Nephron progenitor cell (in vitro differentiated cells): ENCODE data around the gene SP6.

Experiments
- DNase-seq: peaks from one replicate; pipeline ENCODE4 v3.0.0; 2021
- H3K27ac Mint-ChIP-seq: 2 replicates; pipeline ENCODE4 v1.8.0; 2021; ENCODE audit warnings: mild to moderate bottlenecking, moderate library complexity, mixed read lengths
- H3K27me3 Mint-ChIP-seq: 2 replicates; pipeline ENCODE4 v1.8.0; 2021; ENCODE audit warnings: mild to moderate bottlenecking, low read depth, mixed read lengths; ENCODE audit not compliant: poor library complexity
- H3K36me3 Mint-ChIP-seq: 2 replicates; pipeline ENCODE4 v1.8.0; 2021; ENCODE audit warnings: low read depth, mixed read lengths
- H3K4me1 Mint-ChIP-seq: 2 replicates; pipeline ENCODE4 v1.8.0; 2021; ENCODE audit warnings: mixed read lengths
- H3K4me3 Mint-ChIP-seq: 2 replicates; pipeline ENCODE4 v1.8.0; 2021; ENCODE audit warnings: mild to moderate bottlenecking, moderate library complexity, mixed read lengths
- H3K9me3 Mint-ChIP-seq: 2 replicates; pipeline ENCODE4 v1.8.0; 2021; ENCODE audit warnings: mild to moderate bottlenecking, moderate library complexity, mixed read lengths
- TF ChIP-seq, protein P1 (sequence below): fragments of 200-600 bp; sonication (generic); IDR thresholded peaks from 2 replicates; pipeline ENCODE4 v1.5.0; 2021; ENCODE audit warnings: antibody characterized with exemption

The SP6 gene

DNA sequence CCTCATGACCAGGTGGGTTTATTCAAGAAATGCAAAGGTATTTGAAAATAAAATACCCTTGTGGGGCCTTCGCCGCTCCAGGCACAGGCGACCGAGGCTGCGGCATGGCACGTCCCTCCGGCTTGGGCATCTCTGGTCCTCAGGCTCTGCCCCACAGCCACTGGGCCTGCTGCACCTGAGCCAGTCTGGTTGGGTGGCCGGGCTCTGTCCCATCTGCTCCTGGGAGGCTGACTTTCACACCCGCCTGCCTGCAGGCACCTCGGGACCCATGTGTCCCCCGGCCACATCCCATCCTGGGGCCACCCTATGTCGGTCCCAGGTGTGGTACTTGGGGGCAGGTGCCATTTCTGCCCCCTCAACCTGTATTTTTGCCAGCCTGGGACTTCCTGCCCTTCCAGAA lies 50.3 kb downstream of the SP6 start:
- Mint-ChIP-seq H3K27me3 (peaks cover 61% of the 10 kb centered on the region), H3K4me1 (no peaks in the 10 kb centered on the region), H3K27ac (no peak overlapping the region), H3K36me3 (no peaks in the 10 kb centered on the region), H3K9me3 (no peaks in the 10 kb centered on the region), H3K4me3 (no peak overlapping the region)
- TF ChIP-seq, protein P1, sequence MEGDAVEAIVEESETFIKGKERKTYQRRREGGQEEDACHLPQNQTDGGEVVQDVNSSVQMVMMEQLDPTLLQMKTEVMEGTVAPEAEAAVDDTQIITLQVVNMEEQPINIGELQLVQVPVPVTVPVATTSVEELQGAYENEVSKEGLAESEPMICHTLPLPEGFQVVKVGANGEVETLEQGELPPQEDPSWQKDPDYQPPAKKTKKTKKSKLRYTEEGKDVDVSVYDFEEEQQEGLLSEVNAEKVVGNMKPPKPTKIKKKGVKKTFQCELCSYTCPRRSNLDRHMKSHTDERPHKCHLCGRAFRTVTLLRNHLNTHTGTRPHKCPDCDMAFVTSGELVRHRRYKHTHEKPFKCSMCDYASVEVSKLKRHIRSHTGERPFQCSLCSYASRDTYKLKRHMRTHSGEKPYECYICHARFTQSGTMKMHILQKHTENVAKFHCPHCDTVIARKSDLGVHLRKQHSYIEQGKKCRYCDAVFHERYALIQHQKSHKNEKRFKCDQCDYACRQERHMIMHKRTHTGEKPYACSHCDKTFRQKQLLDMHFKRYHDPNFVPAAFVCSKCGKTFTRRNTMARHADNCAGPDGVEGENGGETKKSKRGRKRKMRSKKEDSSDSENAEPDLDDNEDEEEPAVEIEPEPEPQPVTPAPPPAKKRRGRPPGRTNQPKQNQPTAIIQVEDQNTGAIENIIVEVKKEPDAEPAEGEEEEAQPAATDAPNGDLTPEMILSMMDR, result no peak
- no peak for DNase-seq

DNA sequence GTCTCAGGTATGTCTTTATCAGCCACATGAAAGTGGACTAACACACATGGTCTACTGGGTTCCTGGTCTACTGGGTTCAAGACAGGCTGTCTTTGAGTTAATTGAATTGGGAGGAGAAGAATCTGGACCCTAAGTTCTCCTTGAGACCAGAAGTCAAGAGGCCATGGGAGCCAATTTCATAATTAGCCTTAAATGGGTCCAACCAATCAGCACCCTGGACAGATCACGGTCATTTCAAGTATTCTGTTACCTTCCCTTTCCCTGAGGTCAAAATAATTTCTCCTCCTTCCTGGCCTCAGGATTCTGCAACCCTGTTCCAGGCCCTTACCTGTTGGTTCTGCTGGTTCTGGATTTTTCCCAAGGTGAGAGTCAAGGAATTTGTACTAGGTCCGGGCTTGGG lies 53.2 kb downstream of the SP6 start:
- DNase-seq, result peak; percentile 50
- TF ChIP-seq, protein P1, result no peak
- H3K27me3 Mint-ChIP-seq, result peaks cover 72% of the 10 kb centered on the region
- H3K4me1 Mint-ChIP-seq, result no peaks in the 10 kb centered on the region
- no peak overlapping the region for H3K27ac Mint-ChIP-seq
- no peaks in the 10 kb centered on the region for H3K9me3 Mint-ChIP-seq
- H3K36me3 Mint-ChIP-seq, result no peaks in the 10 kb centered on the region
- H3K4me3 Mint-ChIP-seq, result no peak overlapping the region
